DMS53 treated with DMSO at 0.1 percent for 48 hours (cell line): Measurements from ENCODE around the gene ATN1.

Experiments
- DNase-seq: peaks from one replicate; lab custom pipeline; 2025; ENCODE audit not compliant: unreplicated experiment; lab: John Stamatoyannopoulos, UW

The ATN1 gene

DNA sequence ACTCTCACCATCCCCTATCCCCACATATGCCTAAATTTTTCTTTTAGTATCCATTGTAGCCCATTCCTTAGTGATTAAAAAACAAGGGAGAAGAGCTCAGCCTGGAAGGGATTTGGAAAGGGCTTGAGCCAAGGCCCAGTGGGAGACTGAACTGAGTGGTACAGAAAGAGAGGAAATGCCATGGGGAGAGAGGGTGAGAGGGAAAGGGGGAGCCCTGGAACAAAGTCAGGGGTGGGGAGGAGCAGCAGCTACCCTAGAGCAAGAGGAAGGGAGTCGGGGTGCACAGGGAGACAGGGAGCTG is 2.6 kb upstream of the ATN1 start:
- no peak for DNase-seq

- DNase-seq, result peak; percentile 90
Measured at GRCh38 chr12:6925540-6926279, 2.0 kb upstream of the ATN1 start.

DNA sequence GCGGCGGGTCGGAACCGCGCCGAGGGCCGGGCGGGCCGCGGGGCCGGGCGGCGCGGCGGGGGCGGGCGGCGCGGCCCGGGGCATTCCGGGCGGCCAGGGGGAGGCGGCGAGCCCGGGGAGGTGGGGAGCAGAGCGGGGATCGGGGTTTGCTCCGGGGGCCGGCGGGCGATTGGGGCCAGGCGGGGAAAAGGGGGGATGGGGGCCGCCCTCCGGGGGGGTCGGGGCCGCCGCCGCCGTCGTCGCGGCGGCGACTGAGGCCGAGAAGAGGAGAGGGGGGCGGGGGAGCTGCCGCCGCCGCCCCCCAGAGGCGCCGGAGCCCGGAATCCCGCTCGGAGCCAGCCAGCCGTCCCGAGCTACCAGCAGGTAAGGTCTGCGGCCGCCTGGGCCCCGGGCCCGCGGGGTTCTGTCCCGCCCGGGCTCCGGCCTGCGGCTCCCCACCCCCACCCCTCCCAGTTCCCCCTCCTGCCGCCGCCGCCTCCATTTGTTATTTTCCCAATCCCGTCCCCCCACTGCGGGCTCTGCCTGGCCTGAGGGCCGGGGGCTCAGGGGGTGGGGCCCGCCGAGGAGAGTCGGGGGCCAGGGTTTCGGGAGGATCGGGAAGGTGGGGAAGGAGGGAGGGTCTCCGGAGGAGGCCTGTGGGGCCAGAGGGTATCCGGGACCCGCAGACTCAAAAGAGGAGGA is 403 bp downstream of the ATN1 start:
- no peak for DNase-seq

- DNase-seq, result no peak
Measured at GRCh38 chr12:6928703-6929407, 1.1 kb downstream of the ATN1 start.

DNA sequence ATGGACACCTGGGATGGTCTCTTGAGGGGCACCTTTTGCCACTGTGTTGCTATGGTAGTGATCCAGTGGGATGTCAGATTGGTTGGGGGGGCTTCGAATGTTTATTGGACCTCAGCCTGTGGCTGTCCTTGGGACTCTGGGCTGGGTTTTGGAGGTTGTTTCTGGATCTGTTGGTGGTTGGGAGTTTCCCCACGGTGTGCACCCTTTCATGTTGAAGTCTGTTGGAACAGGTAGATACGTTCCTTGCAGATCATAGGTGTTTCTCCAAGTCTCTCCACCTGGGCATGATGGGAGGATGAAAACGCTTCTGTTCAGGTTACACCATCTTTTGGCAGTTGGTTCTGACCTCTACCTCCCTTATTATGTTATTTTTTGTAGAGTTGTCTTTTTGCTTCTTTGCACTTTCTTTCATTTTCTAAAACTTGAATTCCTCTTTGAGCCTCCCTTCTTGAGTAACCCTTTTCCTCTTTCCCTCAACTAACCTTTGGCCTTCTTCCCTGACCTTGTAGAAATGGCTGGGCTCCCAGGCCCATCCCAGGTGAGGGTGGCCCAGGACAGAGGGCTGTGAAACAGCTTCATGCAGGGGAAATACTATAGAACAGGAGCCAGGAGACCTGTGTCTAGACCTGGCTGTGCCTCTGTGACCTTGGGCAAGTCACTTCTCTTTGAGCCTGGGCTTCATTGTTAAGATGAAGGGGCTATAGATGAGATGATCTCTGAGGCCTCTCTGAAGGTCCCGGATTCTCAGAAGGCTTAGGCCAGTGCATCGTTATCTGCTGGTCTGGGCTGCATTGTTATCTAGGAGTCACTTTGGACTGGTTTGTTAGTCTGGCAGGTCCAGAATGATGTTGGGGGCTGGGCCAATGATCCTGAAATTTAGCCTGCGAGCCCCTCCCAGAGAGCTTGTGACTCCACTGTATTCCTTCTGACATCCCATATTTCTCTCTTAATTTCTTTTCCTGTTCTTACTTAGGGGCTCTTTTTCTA is 2.0 kb downstream of the ATN1 start:
- DNase-seq, result no peak

DNA sequence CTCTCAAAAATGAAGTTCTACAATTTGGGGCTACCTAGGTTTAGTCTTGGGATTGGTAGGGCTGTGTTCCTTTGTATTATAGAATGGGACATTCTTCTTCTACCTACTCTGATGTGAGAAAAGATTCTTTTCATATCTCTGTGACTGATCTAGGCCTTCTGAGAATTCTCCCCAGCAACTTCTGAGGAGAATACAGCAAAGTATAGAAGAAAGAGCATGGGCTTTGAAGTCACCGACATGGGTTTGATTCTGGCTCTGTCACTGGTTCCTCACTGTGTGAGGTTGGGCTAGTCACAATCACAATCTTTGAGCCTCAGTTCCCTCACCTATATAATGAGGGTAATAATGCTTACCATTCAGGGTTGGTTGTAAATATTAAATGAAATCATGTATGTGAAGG is 5.0 kb downstream of the ATN1 start:
- no peak for DNase-seq

DNA sequence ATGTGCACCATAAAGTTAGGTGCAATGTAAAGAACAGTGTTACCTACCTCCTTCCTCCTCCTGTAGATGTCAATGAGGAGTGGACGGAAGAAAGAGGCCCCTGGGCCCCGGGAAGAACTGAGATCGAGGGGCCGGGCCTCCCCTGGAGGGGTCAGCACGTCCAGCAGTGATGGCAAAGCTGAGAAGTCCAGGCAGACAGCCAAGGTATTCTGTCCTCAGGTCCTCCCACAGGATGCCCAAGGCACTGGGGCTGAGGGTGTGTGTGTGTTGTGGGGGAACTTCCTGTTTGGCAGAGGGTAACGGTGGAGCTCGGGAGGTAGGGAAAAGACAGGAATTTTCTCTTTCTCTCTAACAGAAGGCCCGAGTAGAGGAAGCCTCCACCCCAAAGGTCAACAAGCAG is 6.4 kb downstream of the ATN1 start:
- DNase-seq, result no peak

GRCh38 chr12:6935371-6936193 is 7.8 kb downstream of the ATN1 start:
- no peak for DNase-seq

- no peak for DNase-seq
Measured at GRCh38 chr12:6936194-6936635, 8.5 kb downstream of the ATN1 start.

- DNase-seq, result no peak
Measured at GRCh38 chr12:6936636-6937480, 9.1 kb downstream of the ATN1 start.

- peak; percentile 99 for DNase-seq
Measured at GRCh38 chr12:6937481-6938352, 10.0 kb downstream of the ATN1 start.

DNA sequence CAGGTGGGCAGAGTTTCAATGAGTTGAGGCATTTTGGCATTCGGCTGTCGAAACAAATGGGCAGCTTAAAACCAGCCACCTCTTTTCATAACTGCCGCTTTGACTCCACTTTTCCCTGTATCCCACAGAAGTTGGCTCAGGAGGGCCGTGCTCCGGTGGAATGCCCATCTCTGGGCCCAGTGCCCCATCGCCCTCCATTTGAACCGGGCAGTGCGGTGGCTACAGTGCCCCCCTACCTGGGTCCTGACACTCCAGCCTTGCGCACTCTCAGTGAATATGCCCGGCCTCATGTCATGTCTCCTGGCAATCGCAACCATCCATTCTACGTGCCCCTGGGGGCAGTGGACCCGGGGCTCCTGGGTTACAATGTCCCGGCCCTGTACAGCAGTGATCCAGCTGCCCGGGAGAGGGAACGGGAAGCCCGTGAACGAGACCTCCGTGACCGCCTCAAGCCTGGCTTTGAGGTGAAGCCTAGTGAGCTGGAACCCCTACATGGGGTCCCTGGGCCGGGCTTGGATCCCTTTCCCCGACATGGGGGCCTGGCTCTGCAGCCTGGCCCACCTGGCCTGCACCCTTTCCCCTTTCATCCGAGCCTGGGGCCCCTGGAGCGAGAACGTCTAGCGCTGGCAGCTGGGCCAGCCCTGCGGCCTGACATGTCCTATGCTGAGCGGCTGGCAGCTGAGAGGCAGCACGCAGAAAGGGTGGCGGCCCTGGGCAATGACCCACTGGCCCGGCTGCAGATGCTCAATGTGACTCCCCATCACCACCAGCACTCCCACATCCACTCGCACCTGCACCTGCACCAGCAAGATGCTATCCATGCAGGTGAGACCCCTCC is 10.8 kb downstream of the ATN1 start:
- no peak for DNase-seq

- no peak for DNase-seq
Measured at GRCh38 chr12:6939191-6939540, 11.4 kb downstream of the ATN1 start.

DNA sequence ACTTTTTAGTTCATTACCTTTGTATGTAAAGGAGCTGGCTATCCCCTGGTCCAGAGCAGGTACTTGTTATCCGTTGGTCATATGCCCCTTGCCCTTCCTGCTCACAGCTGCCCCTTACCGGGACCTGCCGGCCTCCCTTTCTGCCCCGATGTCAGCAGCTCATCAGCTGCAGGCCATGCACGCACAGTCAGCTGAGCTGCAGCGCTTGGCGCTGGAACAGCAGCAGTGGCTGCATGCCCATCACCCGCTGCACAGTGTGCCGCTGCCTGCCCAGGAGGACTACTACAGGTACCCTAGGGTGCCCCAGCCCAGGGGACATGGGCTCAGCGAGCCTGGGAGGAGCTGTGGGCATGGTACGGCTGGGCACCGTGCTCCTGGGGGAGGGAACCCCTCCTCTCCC is 13.5 kb downstream of the ATN1 start:
- DNase-seq, result no peak

- DNase-seq, result no peak
Measured at GRCh38 chr12:6941782-6942181, 14.0 kb downstream of the ATN1 start.

DNA sequence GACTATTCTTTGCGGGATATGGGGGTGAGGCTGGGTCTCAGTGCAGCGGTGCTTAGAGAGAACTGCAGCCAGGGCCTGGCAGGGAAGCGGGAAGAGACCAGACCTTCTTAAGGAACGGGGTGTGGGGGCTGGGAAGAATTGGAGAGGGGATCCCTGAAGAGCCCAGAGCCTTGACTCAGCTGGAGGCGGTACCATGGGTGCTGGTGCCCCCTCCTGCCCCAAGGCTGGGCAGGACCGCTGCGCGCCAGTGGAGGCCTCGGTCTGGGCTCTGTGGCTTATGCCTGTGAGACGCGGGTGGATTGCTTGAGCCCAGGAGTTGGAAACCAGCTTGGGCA is 14.5 kb downstream of the ATN1 start:
- no peak for DNase-seq

GRCh38 chr12:6943389-6943721 is 15.6 kb downstream of the ATN1 start:
- DNase-seq, result peak; percentile 98
